ENCODE results near the gene SASH1. TPM values are rescaled to one million over a fixed set of nuclear protein-coding genes. Genes with fewer than 3 reads are reported as not detected.
"Not testable (repeated sequence)": the region's sequence is repeated elsewhere in the genome, so short reads cannot be mapped to it uniquely, and the experiment has no call there.

SASH1 gene
- total RNA-seq, 5 donors from 2014 or later (not counting 1 experiment from before 2014, with no cell fraction given), result 0.26 to 5.5 (median 0.95) TPM

GRCh38 chr6:148392127-148392526 is 49.5 kb downstream of the SASH1 start:
- H3K36me3 Mint-ChIP-seq; H3K9me3 Mint-ChIP-seq; H3K27ac Mint-ChIP-seq; H3K27ac ChIP-seq (ENCODE audit: low read length); DNase-seq; POLR2A ChIA-PET; H3K4me1 ChIP-seq (ENCODE audit: control insufficient read depth in 1 of 2, extremely low read depth in 1 of 2, insufficient read depth in 2 of 2, low read length in 2 of 2); ATAC-seq (replicated peaks in 1 of 4); H3K9me3 ChIP-seq; H3K4me3 ChIP-seq (ENCODE audit: control insufficient read depth in 1 of 2, extremely low read depth in 1 of 2, low read length in 1 of 2); H3K4me3 Mint-ChIP-seq; CTCF ChIA-PET; H3K36me3 ChIP-seq (ENCODE audit: control insufficient read depth in 2 of 2, extremely low read depth in 1 of 2, insufficient read depth in 1 of 2, low read length in 1 of 2); H3K4me1 Mint-ChIP-seq: not testable (repeated sequence)
- peaks cover 0 to 15% of the 10 kb centered on the region in 2 experiments for H3K27me3 ChIP-seq (replicated peaks in 1 of 2; ENCODE audit: control insufficient read depth in 2 of 2, extremely low read depth in 1 of 2, insufficient read depth in 2 of 2, low read length in 1 of 2)
- 100% methylated on average over 2 of the region's 8 CpGs for WGBS (ENCODE audit: insufficient coverage)
- H3K27me3 Mint-ChIP-seq, result peaks cover 9 to 10% of the 10 kb centered on the region in 2 donors

GRCh38 chr6:148392671-148393070 is 50.0 kb downstream of the SASH1 start:
- Mint-ChIP-seq H3K36me3 (no peaks in the 10 kb centered on the region), H3K9me3 (no peaks in the 10 kb centered on the region), H3K27ac (no peak overlapping the region), H3K4me1 (no peaks in the 10 kb centered on the region), H3K27me3 (peaks cover 9 to 10% of the 10 kb centered on the region in 2 donors), H3K4me3 (no peak overlapping the region)
- H3K27me3 ChIP-seq (replicated peaks in 1 of 2; ENCODE audit: control insufficient read depth in 2 of 2, extremely low read depth in 1 of 2, insufficient read depth in 2 of 2, low read length in 1 of 2), result peaks cover 0 to 15% of the 10 kb centered on the region in 2 experiments
- ATAC-seq (replicated peaks in 1 of 4), result no peak
- H3K9me3 ChIP-seq, result no peaks in the 10 kb centered on the region
- no peak for DNase-seq
- no peaks in the 10 kb centered on the region for H3K36me3 ChIP-seq (ENCODE audit: control insufficient read depth in 2 of 2, extremely low read depth in 1 of 2, insufficient read depth in 1 of 2, low read length in 1 of 2)
- no CpG with 5 or more reads among the region's 3 CpGs for WGBS (ENCODE audit: insufficient coverage)
- no peak overlapping the region for H3K27ac ChIP-seq (ENCODE audit: low read length)
- CTCF ChIA-PET, result no interaction called here
- no peaks in the 10 kb centered on the region for H3K4me1 ChIP-seq (ENCODE audit: control insufficient read depth in 1 of 2, extremely low read depth in 1 of 2, insufficient read depth in 2 of 2, low read length in 2 of 2)
- POLR2A ChIA-PET, result no interaction called here
- no peak overlapping the region for H3K4me3 ChIP-seq (ENCODE audit: control insufficient read depth in 1 of 2, extremely low read depth in 1 of 2, low read length in 1 of 2)

GRCh38 chr6:148395583-148396101 is 53.0 kb downstream of the SASH1 start:
- H3K36me3 ChIP-seq (ENCODE audit: control insufficient read depth in 2 of 2, extremely low read depth in 1 of 2, insufficient read depth in 1 of 2, low read length in 1 of 2), result no peaks in the 10 kb centered on the region
- POLR2A ChIA-PET, result no interaction called here
- H3K4me3 ChIP-seq (ENCODE audit: control insufficient read depth in 1 of 2, extremely low read depth in 1 of 2, low read length in 1 of 2), result no peak overlapping the region
- no peak overlapping the region for H3K27ac ChIP-seq (ENCODE audit: low read length)
- peaks cover 7 to 9% of the 10 kb centered on the region in 2 donors for H3K27me3 Mint-ChIP-seq
- ATAC-seq (replicated peaks in 1 of 4), result no peak
- no peaks in the 10 kb centered on the region for H3K36me3 Mint-ChIP-seq
- CTCF ChIA-PET, result no interaction called here
- no peaks in the 10 kb centered on the region for H3K4me1 ChIP-seq (ENCODE audit: control insufficient read depth in 1 of 2, extremely low read depth in 1 of 2, insufficient read depth in 2 of 2, low read length in 2 of 2)
- no CpG with 5 or more reads among the region's 1 CpG for WGBS (ENCODE audit: insufficient coverage)
- H3K4me3 Mint-ChIP-seq, result no peak overlapping the region
- no peaks in the 10 kb centered on the region for H3K4me1 Mint-ChIP-seq
- H3K9me3 Mint-ChIP-seq, result no peaks in the 10 kb centered on the region
- H3K27me3 ChIP-seq (replicated peaks in 1 of 2; ENCODE audit: control insufficient read depth in 2 of 2, extremely low read depth in 1 of 2, insufficient read depth in 2 of 2, low read length in 1 of 2), result peaks cover 0 to 10% of the 10 kb centered on the region in 2 experiments
- no peak for DNase-seq
- no peaks in the 10 kb centered on the region for H3K9me3 ChIP-seq
- H3K27ac Mint-ChIP-seq, result no peak overlapping the region

DNA sequence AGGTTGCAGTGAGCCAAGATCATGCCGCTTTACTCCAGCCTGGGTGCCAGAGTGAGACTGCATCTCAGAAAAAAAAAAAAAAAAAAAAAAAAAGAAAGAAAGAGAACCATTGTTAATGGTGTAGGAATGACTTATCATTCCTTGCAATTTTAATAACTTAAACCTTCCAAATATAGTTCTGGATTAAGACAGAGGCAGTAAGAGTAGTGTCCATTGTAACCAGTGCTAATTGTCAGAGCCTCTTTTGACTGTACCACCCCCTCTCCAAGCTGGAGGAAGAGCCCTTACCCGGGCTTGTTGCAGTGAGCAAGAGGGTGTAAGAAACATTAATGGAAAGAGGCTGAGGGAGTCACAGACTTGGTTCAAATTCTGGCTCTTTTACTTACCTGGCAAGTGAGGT is 53.8 kb downstream of the SASH1 start:
- POLR2A ChIA-PET, result interaction anchor here in 1 of 2 donors (0.7 kb wide), 1 partner anchor 18 kb away, joined by 18 read pairs; no protein-coding TSS in a partner anchor
- H3K9me3 Mint-ChIP-seq, result no peaks in the 10 kb centered on the region
- CTCF ChIA-PET, result no interaction called here

GRCh38 chr6:148396926-148397325 is 54.3 kb downstream of the SASH1 start:
- Histone ChIP-seq H3K36me3 (ENCODE audit: control insufficient read depth in 2 of 2, extremely low read depth in 1 of 2, insufficient read depth in 1 of 2, low read length in 1 of 2) (no peaks in the 10 kb centered on the region), H3K27me3 (replicated peaks in 1 of 2; ENCODE audit: control insufficient read depth in 2 of 2, extremely low read depth in 1 of 2, insufficient read depth in 2 of 2, low read length in 1 of 2) (peaks cover 0 to 10% of the 10 kb centered on the region in 2 experiments), H3K27ac (ENCODE audit: low read length) (no peak overlapping the region), H3K4me3 (ENCODE audit: control insufficient read depth in 1 of 2, extremely low read depth in 1 of 2, low read length in 1 of 2) (no peak overlapping the region), H3K9me3 (no peaks in the 10 kb centered on the region), H3K4me1 (ENCODE audit: control insufficient read depth in 1 of 2, extremely low read depth in 1 of 2, insufficient read depth in 2 of 2, low read length in 2 of 2) (no peaks in the 10 kb centered on the region)
- H3K27ac Mint-ChIP-seq, result no peak overlapping the region
- no CpG with 5 or more reads among the region's 8 CpGs for WGBS (ENCODE audit: insufficient coverage)
- no peak overlapping the region for H3K4me3 Mint-ChIP-seq
- no peaks in the 10 kb centered on the region for H3K36me3 Mint-ChIP-seq
- no peak for DNase-seq
- ATAC-seq (replicated peaks in 1 of 4), result no peak
- H3K4me1 Mint-ChIP-seq, result no peaks in the 10 kb centered on the region
- peaks cover 7 to 16% of the 10 kb centered on the region in 2 donors for H3K27me3 Mint-ChIP-seq
- CTCF ChIA-PET, result no interaction called here
- no peaks in the 10 kb centered on the region for H3K9me3 Mint-ChIP-seq
- POLR2A ChIA-PET, result interaction anchor here in 1 of 2 donors (0.7 kb wide), 1 partner anchor 18 kb away, joined by 18 read pairs; no protein-coding TSS in a partner anchor

More for the DNA sequence above, 53.8 kb downstream of the SASH1 start:
- Histone ChIP-seq H3K9me3 (no peaks in the 10 kb centered on the region), H3K27me3 (replicated peaks in 1 of 2; ENCODE audit: control insufficient read depth in 2 of 2, extremely low read depth in 1 of 2, insufficient read depth in 2 of 2, low read length in 1 of 2) (peaks cover 0 to 10% of the 10 kb centered on the region in 2 experiments), H3K36me3 (ENCODE audit: control insufficient read depth in 2 of 2, extremely low read depth in 1 of 2, insufficient read depth in 1 of 2, low read length in 1 of 2) (no peaks in the 10 kb centered on the region), H3K4me1 (ENCODE audit: control insufficient read depth in 1 of 2, extremely low read depth in 1 of 2, insufficient read depth in 2 of 2, low read length in 2 of 2) (no peaks in the 10 kb centered on the region), H3K4me3 (ENCODE audit: control insufficient read depth in 1 of 2, extremely low read depth in 1 of 2, low read length in 1 of 2) (no peak overlapping the region), H3K27ac (ENCODE audit: low read length) (no peak overlapping the region)
- no peak for ATAC-seq (replicated peaks in 1 of 4)
- peaks cover 7 to 10% of the 10 kb centered on the region in 2 donors for H3K27me3 Mint-ChIP-seq
- no peak for DNase-seq
- WGBS (ENCODE audit: insufficient coverage), result no CpG with 5 or more reads among the region's 2 CpGs
- no peak overlapping the region for H3K27ac Mint-ChIP-seq
- H3K4me1 Mint-ChIP-seq, result no peaks in the 10 kb centered on the region
- no peaks in the 10 kb centered on the region for H3K36me3 Mint-ChIP-seq
- no peak overlapping the region for H3K4me3 Mint-ChIP-seq

- no peaks in the 10 kb centered on the region for H3K4me1 Mint-ChIP-seq
- ChIA-PET POLR2A (no interaction called here), CTCF (no interaction called here)
- no peak overlapping the region for H3K27ac Mint-ChIP-seq
- no peaks in the 10 kb centered on the region for H3K36me3 Mint-ChIP-seq
- peaks cover 0 to 10% of the 10 kb centered on the region in 2 experiments for H3K27me3 ChIP-seq (replicated peaks in 1 of 2; ENCODE audit: control insufficient read depth in 2 of 2, extremely low read depth in 1 of 2, insufficient read depth in 2 of 2, low read length in 1 of 2)
- H3K4me1 ChIP-seq (ENCODE audit: control insufficient read depth in 1 of 2, extremely low read depth in 1 of 2, insufficient read depth in 2 of 2, low read length in 2 of 2), result no peaks in the 10 kb centered on the region
- WGBS (ENCODE audit: insufficient coverage), result 20% methylated on average over 1 of the region's 6 CpGs
- H3K9me3 ChIP-seq, result no peaks in the 10 kb centered on the region
- H3K4me3 ChIP-seq (ENCODE audit: control insufficient read depth in 1 of 2, extremely low read depth in 1 of 2, low read length in 1 of 2), result no peak overlapping the region
- DNase-seq (no peak), ATAC-seq (replicated peaks in 1 of 4) (no peak)
- no peaks in the 10 kb centered on the region for H3K9me3 Mint-ChIP-seq
- H3K4me3 Mint-ChIP-seq, result no peak overlapping the region
- H3K36me3 ChIP-seq (ENCODE audit: control insufficient read depth in 2 of 2, extremely low read depth in 1 of 2, insufficient read depth in 1 of 2, low read length in 1 of 2), result no peaks in the 10 kb centered on the region
- peaks cover 7 to 13% of the 10 kb centered on the region in 2 donors for H3K27me3 Mint-ChIP-seq
- H3K27ac ChIP-seq (ENCODE audit: low read length), result no peak overlapping the region
Measured at GRCh38 chr6:148398244-148398643, 55.6 kb downstream of the SASH1 start.

All from T-cell (primary cell).